ENCODE results near the gene ANGPTL7.
"Not testable (repeated sequence)": the region's sequence is repeated elsewhere in the genome, so short reads cannot be mapped to it uniquely, and the experiment has no call there.

ANGPTL7 gene

GRCh38 chr1:11156963-11157362 lies 32.2 kb upstream of the ANGPTL7 start:
- no peak for DNase-seq (ENCODE audit: low read depth)
- no peak overlapping the region for H3K4me3 ChIP-seq (ENCODE audit: low read length)
- no peak for TF ChIP-seq CTCF (conservative IDR thresholded peaks at IDR 0.05; ENCODE audit: low read depth, low read length)

GRCh38 chr1:11157394-11157793 lies 31.8 kb upstream of the ANGPTL7 start:
- peak; percentile 27 for DNase-seq (ENCODE audit: low read depth)
- no peak overlapping the region for H3K4me3 ChIP-seq (ENCODE audit: low read length)
- no peak for TF ChIP-seq CTCF (conservative IDR thresholded peaks at IDR 0.05; ENCODE audit: low read depth, low read length)

- H3K4me3 ChIP-seq (ENCODE audit: low read length) = no peak overlapping the region
- DNase-seq (ENCODE audit: low read depth) = peak; percentile 22
- no peak for TF ChIP-seq CTCF (conservative IDR thresholded peaks at IDR 0.05; ENCODE audit: low read depth, low read length)
Observed at GRCh38 chr1:11157867-11158266, 31.3 kb upstream of the ANGPTL7 start.

- H3K4me3 ChIP-seq (ENCODE audit: low read length) = no peak overlapping the region
- peak; percentile 29 for TF ChIP-seq CTCF (conservative IDR thresholded peaks at IDR 0.05; ENCODE audit: low read depth, low read length)
- no peak for DNase-seq (ENCODE audit: low read depth)
Observed at GRCh38 chr1:11158291-11158690, 30.9 kb upstream of the ANGPTL7 start.

GRCh38 chr1:11158720-11159321 lies 30.3 kb upstream of the ANGPTL7 start:
- DNase-seq (ENCODE audit: low read depth) = peak; percentile 94

GRCh38 chr1:11162752-11163151 lies 26.4 kb upstream of the ANGPTL7 start:
- not testable (repeated sequence) for H3K4me3 ChIP-seq (ENCODE audit: low read length)

More at GRCh38 chr1:11158720-11159321, 30.3 kb upstream of the ANGPTL7 start:
- TF ChIP-seq CTCF (conservative IDR thresholded peaks at IDR 0.05; ENCODE audit: low read depth, low read length) = no peak
- no peak overlapping the region for H3K4me3 ChIP-seq (ENCODE audit: low read length)

GRCh38 chr1:11166744-11167143 lies 22.4 kb upstream of the ANGPTL7 start:
- H3K4me3 ChIP-seq (ENCODE audit: low read length); DNase-seq (ENCODE audit: low read depth): not testable (repeated sequence)

More at GRCh38 chr1:11162752-11163151, 26.4 kb upstream of the ANGPTL7 start:
- DNase-seq (ENCODE audit: low read depth) = not testable (repeated sequence)

GRCh38 chr1:11168731-11169130 lies 20.4 kb upstream of the ANGPTL7 start:
- H3K4me3 ChIP-seq (ENCODE audit: low read length) = no peak overlapping the region
- no peak for DNase-seq (ENCODE audit: low read depth)
- no peak for TF ChIP-seq CTCF (conservative IDR thresholded peaks at IDR 0.05; ENCODE audit: low read depth, low read length)

Data from retinal pigment epithelial cell (primary cell).